Superior temporal gyrus (tissue), 1 donor: ENCODE data around the gene CYP26A1.
A peak's percentile ranks its signal among the peaks of the same experiment; 100 is the strongest.

ENCODE experiments used
- DNase-seq: peaks from one replicate; pipeline ENCODE4 v3.0.0-alpha.2; 2016; ENCODE audit errors: extremely low spot score

The CYP26A1 gene, protein sequence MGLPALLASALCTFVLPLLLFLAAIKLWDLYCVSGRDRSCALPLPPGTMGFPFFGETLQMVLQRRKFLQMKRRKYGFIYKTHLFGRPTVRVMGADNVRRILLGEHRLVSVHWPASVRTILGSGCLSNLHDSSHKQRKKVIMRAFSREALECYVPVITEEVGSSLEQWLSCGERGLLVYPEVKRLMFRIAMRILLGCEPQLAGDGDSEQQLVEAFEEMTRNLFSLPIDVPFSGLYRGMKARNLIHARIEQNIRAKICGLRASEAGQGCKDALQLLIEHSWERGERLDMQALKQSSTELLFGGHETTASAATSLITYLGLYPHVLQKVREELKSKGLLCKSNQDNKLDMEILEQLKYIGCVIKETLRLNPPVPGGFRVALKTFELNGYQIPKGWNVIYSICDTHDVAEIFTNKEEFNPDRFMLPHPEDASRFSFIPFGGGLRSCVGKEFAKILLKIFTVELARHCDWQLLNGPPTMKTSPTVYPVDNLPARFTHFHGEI

DNA sequence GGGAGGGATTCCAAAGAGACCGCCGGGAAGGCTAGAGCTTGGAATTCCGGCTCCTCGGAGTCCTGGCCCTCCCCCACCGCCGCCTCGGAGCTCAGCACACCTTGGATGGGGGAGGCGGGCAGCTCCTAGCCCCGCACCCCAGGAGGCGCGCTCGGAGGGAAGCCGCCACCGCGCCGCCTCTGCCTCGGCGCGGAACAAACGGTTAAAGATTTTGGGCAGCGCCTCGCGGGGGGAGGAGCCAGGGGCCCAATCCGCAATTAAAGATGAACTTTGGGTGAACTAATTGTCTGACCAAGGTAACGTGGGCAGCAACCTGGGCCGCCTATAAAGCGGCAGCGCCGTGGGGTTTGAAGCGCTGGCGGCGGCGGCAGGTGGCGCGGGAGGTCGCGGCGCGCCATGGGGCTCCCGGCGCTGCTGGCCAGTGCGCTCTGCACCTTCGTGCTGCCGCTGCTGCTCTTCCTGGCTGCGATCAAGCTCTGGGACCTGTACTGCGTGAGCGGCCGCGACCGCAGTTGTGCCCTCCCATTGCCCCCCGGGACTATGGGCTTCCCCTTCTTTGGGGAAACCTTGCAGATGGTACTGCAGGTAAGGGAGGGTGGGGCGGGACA lies at the start of gene CYP26A1:
CYP26A1 (plus strand) TSS at position 355 of the 608 bp plus-strand sequence; CDS start at position 397, 42 bp downstream.
- DNase-seq = no peak

DNA sequence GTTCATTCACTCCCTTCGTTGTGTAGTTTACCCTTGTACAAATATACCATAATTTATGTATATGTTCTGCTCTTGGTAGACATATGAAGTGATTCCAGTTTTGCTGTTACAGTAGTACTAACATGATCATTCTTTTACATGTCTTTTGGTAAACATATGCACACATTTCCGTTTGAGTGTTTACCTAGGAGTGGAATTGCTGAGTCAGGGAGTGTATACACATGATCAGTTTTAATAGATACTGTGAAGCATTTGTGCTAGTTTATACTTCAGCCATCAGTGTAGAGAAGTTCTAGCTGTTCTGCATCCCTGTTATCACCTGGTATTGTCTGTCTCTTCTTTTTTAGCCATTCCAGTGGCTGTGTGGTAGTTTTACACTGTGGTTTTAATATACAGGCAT lies 47.6 kb upstream of the CYP26A1 start:
- DNase-seq = no peak

DNA sequence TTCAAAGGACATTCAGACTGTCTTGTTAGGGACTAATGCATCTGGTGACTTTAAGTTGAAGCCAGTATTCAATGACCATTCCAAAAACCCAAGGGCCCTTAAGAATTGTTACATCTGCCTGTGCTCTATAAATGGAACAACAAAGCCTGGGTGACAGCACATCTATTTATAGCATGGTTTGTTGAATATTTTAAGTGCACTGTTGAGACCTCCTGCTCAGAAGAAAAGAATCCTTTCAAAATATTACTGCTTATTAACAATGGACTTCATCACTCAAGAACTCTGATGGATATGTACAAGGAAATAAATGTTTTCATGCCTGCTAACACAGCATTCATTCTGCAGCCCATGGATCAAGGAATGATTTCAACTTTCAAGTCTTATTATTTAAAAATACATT lies 46.2 kb upstream of the CYP26A1 start:
- no peak for DNase-seq

DNA sequence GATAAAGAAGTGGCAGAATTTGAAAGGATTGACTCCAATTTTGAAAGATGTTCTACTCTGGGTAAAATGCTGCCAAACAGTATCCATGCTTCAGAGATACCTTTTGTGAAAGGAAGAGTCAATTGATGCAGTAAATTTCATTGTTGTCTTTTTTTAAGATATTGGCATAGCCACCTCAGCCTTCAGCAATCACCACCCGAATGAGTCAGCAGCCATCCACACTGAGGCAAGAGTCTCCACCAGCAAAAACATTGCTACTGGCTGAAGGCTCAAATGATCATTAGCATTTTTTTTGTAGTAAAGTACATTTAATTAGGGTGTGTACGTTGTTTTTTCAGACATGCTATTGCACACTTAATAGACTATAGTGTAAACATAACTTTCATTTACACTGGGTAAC lies 44.8 kb upstream of the CYP26A1 start:
- DNase-seq = no peak

DNA sequence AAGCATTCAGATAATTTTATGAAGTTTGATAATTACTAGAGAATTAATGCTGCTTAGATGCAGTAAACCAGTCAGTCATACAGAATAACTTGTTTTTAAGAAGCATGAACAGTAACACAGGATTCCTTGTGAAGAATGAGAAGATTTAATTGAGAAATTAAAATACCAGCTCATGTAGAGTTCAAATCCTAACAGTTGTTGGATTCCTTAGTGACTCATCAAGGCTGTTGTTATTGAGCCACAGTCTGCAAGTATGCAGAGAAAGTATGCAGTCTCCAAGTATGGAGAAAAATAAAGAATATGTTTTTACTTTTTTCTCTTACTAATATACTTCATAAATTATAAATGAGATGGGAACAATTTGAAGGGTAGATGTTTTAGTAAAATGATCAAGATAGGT lies 43.3 kb upstream of the CYP26A1 start:
- DNase-seq = no peak

DNA sequence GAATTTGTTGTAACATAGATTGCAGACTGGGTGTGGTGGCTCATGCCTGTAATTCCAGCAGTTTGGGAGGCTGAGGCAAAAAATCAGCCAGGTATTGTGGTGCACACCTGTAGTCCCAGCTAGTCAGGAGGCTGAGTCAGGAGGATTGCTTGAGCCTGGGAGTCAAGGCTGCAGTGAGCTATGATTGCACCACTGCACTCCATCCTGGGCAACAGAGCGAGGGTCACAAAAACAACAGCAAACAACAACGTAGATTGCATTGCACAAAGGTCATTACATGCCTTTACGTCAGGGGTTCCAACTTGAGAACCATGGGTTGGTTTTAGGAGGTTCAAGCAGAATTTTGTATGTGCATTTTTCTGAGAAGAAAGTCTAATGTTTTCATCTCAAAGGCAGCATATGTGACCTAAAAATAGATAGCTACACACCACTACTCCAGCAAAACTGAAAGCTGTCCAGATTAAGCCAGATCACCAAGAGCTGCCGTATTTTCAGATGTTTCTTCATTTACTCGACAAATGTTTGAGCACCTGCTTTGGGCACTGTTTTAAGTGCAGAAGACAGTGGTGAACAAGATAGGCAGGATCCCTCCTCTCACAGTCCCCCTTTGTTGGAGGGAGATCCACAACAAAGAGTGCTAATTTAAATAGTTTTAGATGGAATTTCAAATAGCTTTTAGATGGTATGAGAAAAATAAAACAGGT lies 41.4 kb upstream of the CYP26A1 start:
- DNase-seq = peak; percentile 22

DNA sequence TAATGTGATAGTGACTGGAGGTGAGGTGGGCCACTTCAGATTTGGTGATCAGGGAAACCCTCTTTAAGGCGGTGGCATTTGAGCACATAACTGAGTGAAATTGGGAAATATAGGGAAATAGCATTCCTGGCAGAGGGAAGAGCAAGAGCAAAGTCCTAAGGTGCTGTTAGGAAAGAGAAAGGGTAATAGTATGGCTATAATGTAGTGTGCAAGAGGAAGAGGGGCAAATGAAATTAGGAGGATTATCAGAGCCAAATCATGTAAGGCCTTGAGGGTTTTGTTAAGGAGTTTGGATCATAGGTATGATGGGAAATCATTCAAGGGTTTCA lies 40.9 kb upstream of the CYP26A1 start:
- DNase-seq = no peak

DNA sequence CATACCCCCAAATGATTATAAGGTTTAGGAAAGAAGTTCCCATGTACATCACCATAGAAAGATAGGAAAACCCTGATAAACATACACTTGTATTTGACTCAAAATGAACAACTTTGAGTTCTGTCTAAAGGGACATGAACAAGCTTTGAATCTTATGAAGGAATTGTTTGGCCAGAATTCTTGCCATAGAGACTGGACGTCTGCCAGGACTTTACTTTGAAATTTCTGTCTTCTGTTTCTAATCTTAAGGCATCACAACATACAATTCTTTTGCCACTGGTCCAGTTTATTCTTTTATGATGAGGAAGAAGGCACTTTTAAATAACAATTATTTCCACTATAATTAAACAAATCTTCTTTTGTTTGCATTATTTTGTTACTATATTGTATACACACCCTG lies 39.3 kb upstream of the CYP26A1 start:
- DNase-seq = no peak

DNA sequence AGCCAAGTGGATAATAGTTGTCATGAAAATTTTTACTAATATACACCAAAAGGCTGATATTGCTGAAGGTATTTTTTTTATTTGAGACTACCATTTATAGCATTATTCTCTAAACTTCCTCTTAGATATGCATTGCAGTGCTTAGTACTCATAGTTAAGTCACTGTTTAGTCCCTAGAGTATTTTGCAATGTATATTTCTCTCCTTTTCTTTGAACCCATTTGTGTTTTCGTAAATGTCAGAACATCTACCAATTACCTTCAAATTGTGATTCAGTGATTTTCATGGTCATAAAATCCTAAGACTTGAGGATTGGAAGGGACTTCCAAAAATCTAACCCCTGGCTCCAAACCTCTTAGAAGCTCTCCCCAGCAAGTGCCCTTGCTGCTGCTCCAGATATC lies 34.6 kb upstream of the CYP26A1 start:
- DNase-seq = no peak

DNA sequence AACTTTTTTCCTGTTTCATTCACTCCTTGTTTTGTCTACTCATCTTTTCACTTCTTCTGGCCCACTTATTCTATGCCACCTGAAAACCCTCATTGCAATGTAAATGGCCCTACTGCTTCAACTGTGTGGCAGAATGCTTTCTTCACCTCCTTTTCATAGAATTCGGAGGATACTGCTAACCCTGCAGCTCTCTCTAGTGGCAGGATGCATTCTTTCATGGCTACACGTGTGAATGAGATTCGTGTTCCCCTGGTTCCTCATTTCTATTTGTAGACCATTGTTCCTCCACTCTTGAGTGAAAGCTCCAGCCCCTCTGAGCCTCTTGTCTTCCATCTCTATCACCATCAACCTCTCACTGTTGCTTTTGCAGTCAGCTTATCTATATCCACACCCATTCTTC lies 34.0 kb upstream of the CYP26A1 start:
- DNase-seq = no peak

DNA sequence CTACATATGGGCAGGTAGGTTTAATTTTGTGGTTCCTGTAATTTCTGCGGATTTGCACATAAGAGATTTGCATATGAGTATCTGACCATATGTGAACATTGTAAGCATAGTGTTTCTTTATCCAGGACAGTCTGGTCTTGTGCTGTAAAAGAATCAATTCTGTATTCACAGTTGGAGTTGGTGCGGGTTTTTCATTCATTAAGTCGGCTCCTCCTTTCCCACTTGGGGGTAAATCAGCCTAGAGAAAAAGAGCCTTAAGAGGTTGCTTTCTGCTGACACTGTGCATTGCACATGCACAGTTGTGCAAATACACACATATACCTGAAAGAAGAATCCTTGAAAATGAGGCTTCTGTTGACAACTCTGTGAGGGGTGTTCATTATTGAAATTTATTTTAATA lies 19.2 kb upstream of the CYP26A1 start:
- no peak for DNase-seq

DNA sequence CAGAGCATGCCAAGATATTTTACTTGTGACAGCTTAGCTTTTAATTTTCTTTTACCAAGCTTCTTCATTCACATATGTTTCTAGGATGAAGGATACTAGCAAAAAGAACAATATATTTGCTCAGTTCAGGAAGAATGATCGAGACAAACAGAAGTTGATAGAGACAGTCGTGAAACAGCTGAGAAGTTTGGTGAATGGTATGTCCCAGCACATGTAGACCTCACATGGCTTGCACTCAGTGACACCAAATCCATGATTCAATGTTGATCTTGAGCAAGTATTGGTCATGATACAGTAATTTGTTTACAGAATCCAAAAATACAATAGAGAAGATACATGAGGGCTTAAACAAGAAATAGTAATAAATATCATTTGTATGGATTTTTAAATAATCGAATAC lies 15.6 kb upstream of the CYP26A1 start:
- no peak for DNase-seq

DNA sequence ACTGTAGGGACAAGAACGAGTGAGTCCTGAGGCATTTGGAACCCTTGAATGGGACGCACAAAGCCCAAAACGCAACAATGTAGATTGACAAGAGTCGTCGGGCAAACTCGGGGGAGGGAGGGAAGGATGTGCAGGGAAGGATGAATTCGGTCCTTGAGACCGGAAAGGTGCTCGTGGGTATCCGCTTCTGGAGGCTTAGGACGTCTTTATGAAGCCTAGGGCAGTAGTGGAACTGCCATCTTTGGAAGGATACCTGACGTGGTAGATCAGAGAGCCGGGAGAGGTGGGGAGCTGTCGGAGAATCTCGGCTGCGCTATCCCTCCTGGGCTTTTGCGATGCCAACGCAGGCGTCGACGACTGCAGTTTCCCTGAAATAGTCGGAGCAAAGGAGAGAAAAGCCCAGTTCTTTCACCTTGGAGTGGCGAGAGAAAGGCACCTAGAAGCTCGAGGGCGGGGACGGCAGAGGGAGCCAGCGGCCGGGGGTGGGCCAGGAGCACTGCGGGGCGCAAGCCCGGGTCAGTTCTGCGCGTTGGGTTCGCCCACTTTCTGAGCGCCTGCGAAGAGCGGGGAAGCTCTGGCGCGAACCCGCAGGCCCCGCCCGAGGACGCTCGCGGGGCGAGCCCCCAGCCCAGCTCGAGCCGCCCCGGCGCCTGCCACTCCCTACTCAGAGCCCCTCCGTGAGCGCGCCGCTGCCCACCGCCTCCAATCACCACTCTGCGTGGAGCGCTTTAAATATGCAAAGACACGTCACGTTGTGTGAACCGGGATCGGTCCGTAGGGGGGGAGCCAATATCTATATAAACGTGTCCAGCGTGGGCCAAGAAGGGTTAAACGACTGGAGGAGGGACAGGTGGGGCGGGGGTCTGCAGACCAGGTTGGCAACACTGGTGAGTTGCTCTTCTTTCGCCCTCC lies 13.5 kb upstream of the CYP26A1 start, which contains the start of gene CYP26C1:
CYP26C1 (plus strand) TSS at position 824 of the 912 bp plus-strand sequence. CDS start 466 bp downstream, outside the sequence.
- DNase-seq = no peak

DNA sequence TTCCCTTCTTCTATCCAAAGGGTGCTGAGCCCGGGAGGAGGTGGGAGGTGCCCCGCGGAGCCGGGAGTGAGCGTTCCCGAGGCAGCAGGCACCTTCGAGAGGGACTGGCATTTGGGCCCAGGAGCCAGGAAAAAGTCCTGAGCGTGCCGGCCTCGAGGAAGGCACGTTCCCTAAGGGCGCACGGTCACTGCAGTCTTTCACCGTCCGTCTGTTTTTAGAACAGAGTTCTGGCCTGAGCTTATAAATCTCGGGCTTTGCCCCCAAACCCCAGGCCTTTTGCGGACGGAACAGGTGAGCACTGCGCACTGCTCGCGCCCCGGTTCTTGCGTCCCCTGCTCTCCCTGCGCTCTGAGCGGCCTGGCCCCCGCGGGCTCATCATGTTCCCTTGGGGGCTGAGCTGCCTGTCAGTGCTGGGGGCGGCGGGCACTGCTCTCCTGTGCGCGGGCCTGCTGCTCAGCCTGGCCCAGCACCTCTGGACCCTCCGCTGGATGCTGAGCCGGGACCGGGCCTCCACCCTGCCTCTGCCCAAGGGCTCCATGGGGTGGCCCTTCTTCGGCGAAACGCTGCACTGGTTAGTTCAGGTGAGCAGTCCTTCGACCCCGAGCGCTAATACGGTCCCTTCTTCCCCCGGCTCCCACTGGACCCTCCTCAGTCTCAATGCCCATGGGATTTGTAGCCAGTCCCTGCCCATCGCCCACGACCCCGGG lies 12.7 kb upstream of the CYP26A1 start:
- DNase-seq = no peak

DNA sequence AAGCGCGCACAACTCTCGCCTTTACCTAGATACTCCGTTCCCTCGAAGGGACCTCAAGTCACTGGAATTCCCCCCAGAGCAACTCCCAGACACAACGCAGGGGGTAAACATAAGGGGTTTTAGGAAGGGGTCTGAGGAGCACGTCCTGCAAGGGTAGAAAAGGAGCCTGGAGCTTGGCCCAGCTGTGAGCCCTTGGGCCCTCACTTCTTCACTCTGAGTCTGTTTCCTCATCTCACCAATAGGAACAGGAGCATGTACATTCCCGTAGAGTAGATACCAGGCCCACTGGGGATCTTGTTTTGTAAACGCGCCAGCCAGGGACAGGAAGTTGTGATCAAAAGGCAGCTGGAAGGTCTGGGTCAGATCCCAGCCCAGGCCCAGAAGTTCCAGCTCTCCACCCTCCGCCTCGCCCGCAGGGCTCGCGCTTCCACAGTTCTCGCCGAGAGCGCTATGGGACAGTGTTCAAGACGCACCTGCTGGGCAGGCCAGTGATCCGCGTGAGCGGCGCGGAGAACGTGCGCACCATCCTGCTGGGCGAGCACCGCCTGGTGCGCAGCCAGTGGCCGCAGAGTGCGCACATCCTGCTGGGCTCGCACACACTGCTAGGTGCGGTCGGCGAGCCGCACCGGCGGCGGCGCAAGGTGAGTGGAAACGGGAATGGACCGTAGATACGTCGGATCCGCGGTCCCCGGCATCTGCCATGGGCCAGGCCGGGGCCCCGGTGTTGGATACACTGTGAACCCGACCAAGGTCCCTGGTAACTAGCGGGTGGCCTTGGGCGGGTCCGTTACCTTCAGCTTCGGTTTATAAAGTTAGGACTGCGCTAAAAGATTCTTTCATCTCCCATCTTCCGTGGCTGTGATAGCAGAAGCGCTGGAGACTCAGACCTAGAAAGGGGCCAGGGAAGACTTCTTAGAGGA lies 11.8 kb upstream of the CYP26A1 start:
- no peak for DNase-seq

DNA sequence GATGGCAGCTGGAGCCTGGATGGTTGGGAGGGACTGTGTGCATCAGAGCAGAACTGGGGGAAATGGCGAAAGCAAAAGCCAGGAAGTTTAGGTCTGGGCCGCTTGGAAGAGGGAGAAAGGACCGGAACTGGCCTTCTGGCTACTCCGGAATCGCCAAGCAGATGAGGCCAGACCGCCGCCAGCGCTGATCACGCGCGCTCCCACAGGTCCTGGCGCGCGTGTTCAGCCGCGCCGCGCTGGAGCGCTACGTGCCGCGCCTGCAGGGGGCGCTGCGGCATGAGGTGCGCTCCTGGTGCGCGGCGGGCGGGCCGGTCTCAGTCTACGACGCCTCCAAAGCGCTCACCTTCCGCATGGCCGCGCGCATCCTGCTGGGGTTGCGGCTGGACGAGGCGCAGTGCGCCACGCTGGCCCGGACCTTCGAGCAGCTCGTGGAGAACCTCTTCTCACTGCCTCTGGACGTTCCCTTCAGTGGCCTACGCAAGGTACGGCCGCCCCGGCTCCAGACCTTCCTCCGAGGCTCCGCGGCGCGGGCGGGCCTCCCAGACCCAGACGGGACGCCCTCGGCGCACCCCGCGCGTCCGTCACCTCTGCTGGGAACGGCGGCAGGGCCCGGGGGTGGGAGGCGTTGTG lies 11.1 kb upstream of the CYP26A1 start:
- DNase-seq = no peak

DNA sequence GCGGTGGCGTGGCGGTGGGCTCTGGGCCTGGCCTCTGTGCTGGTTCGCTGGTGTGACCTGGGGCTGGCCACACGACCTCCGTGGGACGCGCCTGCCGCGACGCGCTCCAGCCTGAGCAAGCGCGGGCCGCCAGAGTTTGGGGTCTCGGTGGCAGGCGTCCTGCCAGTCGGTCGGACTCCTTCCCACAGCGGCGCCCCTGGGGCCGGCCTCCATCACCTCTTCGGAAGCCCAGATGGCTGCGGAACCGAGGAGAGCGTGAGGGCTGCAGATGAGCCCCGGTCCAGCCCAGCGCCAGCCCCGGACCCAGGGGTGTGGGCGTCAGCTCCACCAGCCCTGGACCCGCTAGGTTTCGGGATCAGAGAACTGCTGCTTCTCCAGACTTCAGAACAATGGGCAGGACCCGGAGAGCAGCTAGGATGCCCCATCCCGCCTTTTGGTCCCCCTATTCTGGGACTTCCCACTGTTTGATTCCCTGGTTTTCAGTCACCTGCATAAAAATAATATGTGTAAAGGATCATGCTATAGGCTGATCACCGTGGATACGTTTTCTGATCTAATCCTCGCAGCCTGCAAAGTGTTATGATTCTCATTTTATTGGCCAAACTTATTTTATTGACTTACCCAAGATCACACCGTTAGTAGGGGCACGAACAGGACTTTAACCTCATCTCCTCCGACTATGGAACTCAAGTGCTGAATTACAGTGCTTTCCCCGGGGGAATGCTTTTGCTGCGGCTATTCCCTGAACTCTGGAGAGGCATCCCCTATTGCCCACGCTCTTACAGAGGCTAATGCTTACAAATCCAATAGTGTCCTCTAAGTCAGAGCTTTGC lies 10.3 kb upstream of the CYP26A1 start:
- DNase-seq = no peak

DNA sequence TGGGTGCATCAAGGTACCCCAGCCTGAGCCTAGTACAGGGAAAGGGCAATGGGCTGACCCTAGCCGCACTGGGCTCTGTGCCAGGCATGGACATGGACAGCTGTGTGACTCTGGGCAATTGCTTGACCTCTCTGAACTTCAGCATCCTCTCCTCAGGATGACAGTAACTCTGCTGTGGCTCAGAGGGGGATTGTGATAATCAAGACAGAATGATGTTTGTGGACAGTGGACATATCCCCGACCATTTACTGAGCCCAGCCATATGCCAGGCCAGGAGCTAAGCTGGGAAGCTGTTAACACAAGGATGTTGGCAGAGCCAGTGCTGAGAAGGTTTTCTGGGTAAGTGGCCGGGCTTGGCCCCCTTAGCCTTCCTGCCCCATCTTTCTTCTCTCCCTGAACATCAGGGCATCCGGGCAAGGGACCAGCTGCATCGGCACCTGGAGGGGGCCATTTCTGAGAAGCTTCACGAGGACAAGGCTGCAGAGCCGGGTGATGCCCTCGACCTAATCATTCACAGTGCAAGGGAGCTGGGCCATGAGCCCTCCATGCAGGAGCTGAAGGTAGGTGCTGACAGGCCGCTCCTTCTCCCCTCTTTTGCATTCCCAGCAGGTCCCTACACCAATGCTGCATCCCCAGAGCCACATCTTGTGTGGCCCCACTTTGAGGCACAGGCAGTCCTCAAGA lies 9.6 kb upstream of the CYP26A1 start:
- DNase-seq = no peak
